HG03066 (cell line): ENCODE results near the gene OR10H5.
"Not testable (repeated sequence)": the region's sequence is repeated elsewhere in the genome, so short reads cannot be mapped to it uniquely, and the experiment has no call there.

Source experiments
- ATAC-seq: cut with Tn5 transposase; IDR thresholded peaks from one replicate; pipeline ENCODE4 v1.9.1; 2021; ENCODE audit warnings: low read depth; ENCODE audit not compliant: unreplicated experiment

Gene OR10H5

GRCh38 chr19:15841875-15842569 is 54.6 kb downstream of the OR10H5 start:
- no peak for ATAC-seq

GRCh38 chr19:15843203-15843893 is 55.9 kb downstream of the OR10H5 start:
- ATAC-seq, result no peak

- ATAC-seq, result not testable (repeated sequence)
Measured at GRCh38 chr19:15843894-15844222, 56.4 kb downstream of the OR10H5 start.

- no peak for ATAC-seq
Measured at GRCh38 chr19:15846923-15847322, 59.5 kb downstream of the OR10H5 start.

- ATAC-seq, result no peak
Measured at GRCh38 chr19:15850385-15850784, 62.9 kb downstream of the OR10H5 start.
